Muscle layer of duodenum (tissue), 2 donors: Measurements from ENCODE around the gene RINT1.

Experiments
- H3K27ac ChIP-seq: one replicate; pipeline ENCODE4 v1.7.0; 2013; ENCODE audit warnings: mild to moderate bottlenecking, low read length
- H3K27me3 ChIP-seq: one replicate; pipeline ENCODE4 v1.7.0; 2013; ENCODE audit warnings: low read depth, mild to moderate bottlenecking, control low read depth, low read length
- H3K36me3 ChIP-seq, 2 donors: one replicate each; pipeline ENCODE4 v1.7.0; 2013; ENCODE audit warnings: low read length in 2 of 2, control low read depth in 1 of 2, mild to moderate bottlenecking in 1 of 2; ENCODE audit not compliant: insufficient read depth in 2 of 2, control insufficient read depth in 1 of 2
- H3K4me1 ChIP-seq, 2 donors: one replicate each; pipeline ENCODE4 v1.7.0; 2013; ENCODE audit warnings: low read length in 2 of 2, mild to moderate bottlenecking in 2 of 2, control low read depth in 1 of 2, moderate library complexity in 1 of 2; ENCODE audit not compliant: insufficient read depth in 2 of 2, control insufficient read depth in 1 of 2
- H3K4me3 ChIP-seq, 2 donors: one replicate each; pipeline ENCODE4 v1.7.0; 2013; ENCODE audit warnings: low read length in 2 of 2, low read depth in 1 of 2, mild to moderate bottlenecking in 1 of 2
- H3K9me3 ChIP-seq, 2 donors: one replicate each; pipeline ENCODE4 v1.7.0; 2013; ENCODE audit warnings: low read length in 2 of 2, control low read depth in 1 of 2, mild to moderate bottlenecking in 1 of 2; ENCODE audit not compliant: control insufficient read depth in 1 of 2
- donor health status: healthy.

The RINT1 gene

GRCh38 chr7:105538339-105538738 is 6.3 kb downstream of the RINT1 start:
- H3K36me3 ChIP-seq, result peaks cover 13 to 53% of the 10 kb centered on the region in 2 donors
- no peaks in the 10 kb centered on the region for H3K9me3 ChIP-seq
- H3K27ac ChIP-seq, result no peak overlapping the region
- no peaks in the 10 kb centered on the region for H3K27me3 ChIP-seq
- no peak overlapping the region for H3K4me3 ChIP-seq
- peaks cover 5 to 6% of the 10 kb centered on the region in 2 donors for H3K4me1 ChIP-seq

- H3K4me3 ChIP-seq, result no peak overlapping the region
- no peaks in the 10 kb centered on the region for H3K27me3 ChIP-seq
- no peaks in the 10 kb centered on the region for H3K4me1 ChIP-seq
- no peaks in the 10 kb centered on the region for H3K9me3 ChIP-seq
- peaks cover 32 to 33% of the 10 kb centered on the region in 2 donors for H3K36me3 ChIP-seq
- H3K27ac ChIP-seq, result no peak overlapping the region
Observed at GRCh38 chr7:105559926-105560325, 27.9 kb downstream of the RINT1 start.

GRCh38 chr7:105565190-105565589 is 33.2 kb downstream of the RINT1 start:
- Histone ChIP-seq H3K27ac (no peak overlapping the region), H3K4me3 (no peak overlapping the region), H3K36me3 (peaks cover 31 to 34% of the 10 kb centered on the region in 2 donors), H3K4me1 (no peaks in the 10 kb centered on the region), H3K27me3 (no peaks in the 10 kb centered on the region), H3K9me3 (no peaks in the 10 kb centered on the region)

- no peak overlapping the region for H3K4me3 ChIP-seq
- H3K27ac ChIP-seq, result no peak overlapping the region
- no peaks in the 10 kb centered on the region for H3K4me1 ChIP-seq
- no peaks in the 10 kb centered on the region for H3K27me3 ChIP-seq
- H3K9me3 ChIP-seq, result no peaks in the 10 kb centered on the region
- H3K36me3 ChIP-seq, result peaks cover 26 to 33% of the 10 kb centered on the region in 2 donors
Observed at GRCh38 chr7:105567024-105567423, 35.0 kb downstream of the RINT1 start.

- Histone ChIP-seq H3K36me3 (peaks cover 26 to 33% of the 10 kb centered on the region in 2 donors), H3K4me3 (no peak overlapping the region), H3K27ac (no peak overlapping the region), H3K27me3 (no peaks in the 10 kb centered on the region), H3K4me1 (no peaks in the 10 kb centered on the region), H3K9me3 (no peaks in the 10 kb centered on the region)
Observed at GRCh38 chr7:105567821-105568220, 35.8 kb downstream of the RINT1 start.

GRCh38 chr7:105571891-105572290 is 39.9 kb downstream of the RINT1 start:
- H3K36me3 ChIP-seq, result peaks cover 12% of the 10 kb centered on the region in 2 donors
- H3K4me1 ChIP-seq, result no peaks in the 10 kb centered on the region
- H3K9me3 ChIP-seq, result no peaks in the 10 kb centered on the region
- no peak overlapping the region for H3K4me3 ChIP-seq
- no peak overlapping the region for H3K27ac ChIP-seq
- H3K27me3 ChIP-seq, result no peaks in the 10 kb centered on the region

- no peak overlapping the region for H3K4me3 ChIP-seq
- no peaks in the 10 kb centered on the region for H3K9me3 ChIP-seq
- peaks cover 0 to 8% of the 10 kb centered on the region in 2 donors for H3K4me1 ChIP-seq
- H3K27ac ChIP-seq, result no peak overlapping the region
- no peaks in the 10 kb centered on the region for H3K36me3 ChIP-seq
- H3K27me3 ChIP-seq, result no peaks in the 10 kb centered on the region
Observed at GRCh38 chr7:105577251-105577650, 45.2 kb downstream of the RINT1 start.

GRCh38 chr7:105578496-105578895 is 46.5 kb downstream of the RINT1 start:
- Histone ChIP-seq H3K27me3 (no peaks in the 10 kb centered on the region), H3K9me3 (no peaks in the 10 kb centered on the region), H3K4me1 (peaks cover 0 to 8% of the 10 kb centered on the region in 2 donors), H3K27ac (no peak overlapping the region), H3K36me3 (no peaks in the 10 kb centered on the region), H3K4me3 (no peak overlapping the region)

GRCh38 chr7:105580022-105580740 is 48.2 kb downstream of the RINT1 start:
- H3K4me3 ChIP-seq, result no peak overlapping the region
- H3K27me3 ChIP-seq, result no peaks in the 10 kb centered on the region
- H3K9me3 ChIP-seq, result no peaks in the 10 kb centered on the region
- H3K36me3 ChIP-seq, result no peaks in the 10 kb centered on the region
- peaks cover 0 to 8% of the 10 kb centered on the region in 2 donors for H3K4me1 ChIP-seq
- no peak overlapping the region for H3K27ac ChIP-seq

GRCh38 chr7:105581066-105581811 is 49.2 kb downstream of the RINT1 start, which contains the start of gene EFCAB10:
TSS of gene EFCAB10 (minus strand) at chr7:105581493. CDS start at chr7:105581463, 30 bp downstream.
- H3K27ac ChIP-seq, result no peak within 1 kb of the TSS
- H3K9me3 ChIP-seq, result no peaks in the 10 kb centered on the region
- peak within 1 kb of the TSS; percentile 53 to 64 for H3K4me3 ChIP-seq
- H3K27me3 ChIP-seq, result no peaks in the 10 kb centered on the region
- peaks cover 0 to 8% of the 10 kb centered on the region in 2 donors for H3K4me1 ChIP-seq
- no peaks in the 10 kb centered on the region for H3K36me3 ChIP-seq

GRCh38 chr7:105583061-105583460 is 51.1 kb downstream of the RINT1 start:
- Histone ChIP-seq H3K27ac (no peak overlapping the region), H3K9me3 (no peaks in the 10 kb centered on the region), H3K27me3 (no peaks in the 10 kb centered on the region), H3K4me3 (no peak overlapping the region), H3K36me3 (no peaks in the 10 kb centered on the region), H3K4me1 (peaks cover 0 to 8% of the 10 kb centered on the region in 2 donors)
